Measurements from ENCODE around the gene CMPK1.
A peak's percentile ranks its signal among the peaks of the same experiment; 100 is the strongest.

DNA sequence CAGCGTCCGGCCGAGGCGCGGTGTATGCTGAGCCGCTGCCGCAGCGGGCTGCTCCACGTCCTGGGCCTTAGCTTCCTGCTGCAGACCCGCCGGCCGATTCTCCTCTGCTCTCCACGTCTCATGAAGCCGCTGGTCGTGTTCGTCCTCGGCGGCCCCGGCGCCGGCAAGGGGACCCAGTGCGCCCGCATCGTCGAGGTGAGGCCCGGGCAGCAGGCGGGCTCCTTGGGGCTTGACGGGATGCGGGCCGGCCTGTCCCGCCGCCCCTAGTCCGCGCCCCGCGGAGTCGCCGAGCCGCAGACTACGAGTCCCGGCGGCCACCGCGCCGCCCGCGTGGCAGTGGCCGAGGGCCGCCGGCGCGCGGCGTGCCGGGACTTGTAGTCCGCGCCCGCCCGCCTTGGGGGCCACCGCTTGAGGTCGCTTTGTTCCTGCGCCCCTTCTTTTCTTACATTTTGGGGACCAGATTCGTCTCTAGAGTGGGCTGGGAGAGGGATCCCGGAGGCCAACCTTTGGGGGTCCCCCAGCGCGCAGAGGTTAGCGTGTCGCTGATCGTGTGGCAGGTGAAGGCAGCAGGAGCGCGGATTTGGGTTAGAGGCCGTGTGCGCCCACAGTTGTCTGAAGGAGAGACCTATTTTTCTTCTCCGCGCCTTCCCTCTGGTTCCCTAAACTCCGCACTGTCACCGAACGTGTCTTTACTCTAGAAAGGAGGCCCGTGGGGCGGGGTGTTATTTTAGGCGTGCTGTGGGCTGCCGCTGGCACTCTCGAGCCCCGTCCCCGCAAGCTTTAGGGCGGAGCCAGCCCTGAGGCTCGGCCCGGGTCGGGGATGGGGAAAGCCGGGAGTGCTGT, 553 bp downstream of the CMPK1 start:
- TF ChIP-seq YY1 (IDR thresholded peaks at IDR 0.05; ENCODE audit: insufficient read depth, insufficient read length) = peak; percentile 20
- no peak for TF ChIP-seq SUZ12 (IDR thresholded peaks at IDR 0.05; ENCODE audit: extremely low read depth, insufficient read depth, insufficient read length)
